ENCODE measurements around the gene C19orf25.

The C19orf25 gene

DNA sequence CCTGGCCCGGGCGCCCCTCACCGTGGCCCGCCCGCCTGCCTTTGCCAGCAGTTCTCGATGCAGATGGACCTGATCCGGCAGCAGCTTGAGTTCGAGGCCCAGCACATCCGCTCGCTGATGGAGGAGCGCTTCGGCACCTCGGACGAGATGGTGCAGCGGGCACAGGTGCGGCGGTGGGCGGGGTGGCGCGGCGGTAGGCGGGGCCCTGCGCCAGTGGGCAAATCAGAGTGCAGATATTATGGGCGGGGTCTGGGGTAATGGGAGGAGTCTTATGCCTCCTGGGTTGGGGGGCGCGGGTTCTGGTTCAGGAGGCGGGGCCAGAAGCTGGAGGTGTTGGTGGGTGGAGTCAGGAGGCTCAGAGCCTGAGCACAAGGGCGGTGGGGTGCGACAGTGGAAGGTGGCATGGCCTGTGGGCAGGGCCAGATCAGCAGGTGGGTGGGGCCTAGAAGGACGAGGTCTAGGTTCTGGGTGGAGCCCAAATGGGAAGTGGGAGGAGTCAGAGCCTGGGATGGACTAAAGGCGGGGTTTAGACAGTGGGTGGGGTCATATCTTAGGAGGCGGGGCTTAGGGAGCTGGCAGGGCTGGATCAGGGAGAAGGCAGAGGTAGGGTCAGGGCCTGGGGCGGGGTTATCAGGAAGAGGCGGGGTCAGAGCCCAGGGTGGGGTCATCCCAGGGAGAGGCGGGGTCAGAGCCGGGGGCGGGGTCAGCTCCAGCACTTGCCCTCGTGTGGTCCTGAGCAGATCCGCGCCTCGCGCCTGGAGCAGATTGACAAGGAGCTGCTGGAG is 23.5 kb downstream of the C19orf25 start:
- no peak for DNase-seq (ENCODE audit: extremely low read depth, low read depth)
- TF ChIP-seq, protein P1, sequence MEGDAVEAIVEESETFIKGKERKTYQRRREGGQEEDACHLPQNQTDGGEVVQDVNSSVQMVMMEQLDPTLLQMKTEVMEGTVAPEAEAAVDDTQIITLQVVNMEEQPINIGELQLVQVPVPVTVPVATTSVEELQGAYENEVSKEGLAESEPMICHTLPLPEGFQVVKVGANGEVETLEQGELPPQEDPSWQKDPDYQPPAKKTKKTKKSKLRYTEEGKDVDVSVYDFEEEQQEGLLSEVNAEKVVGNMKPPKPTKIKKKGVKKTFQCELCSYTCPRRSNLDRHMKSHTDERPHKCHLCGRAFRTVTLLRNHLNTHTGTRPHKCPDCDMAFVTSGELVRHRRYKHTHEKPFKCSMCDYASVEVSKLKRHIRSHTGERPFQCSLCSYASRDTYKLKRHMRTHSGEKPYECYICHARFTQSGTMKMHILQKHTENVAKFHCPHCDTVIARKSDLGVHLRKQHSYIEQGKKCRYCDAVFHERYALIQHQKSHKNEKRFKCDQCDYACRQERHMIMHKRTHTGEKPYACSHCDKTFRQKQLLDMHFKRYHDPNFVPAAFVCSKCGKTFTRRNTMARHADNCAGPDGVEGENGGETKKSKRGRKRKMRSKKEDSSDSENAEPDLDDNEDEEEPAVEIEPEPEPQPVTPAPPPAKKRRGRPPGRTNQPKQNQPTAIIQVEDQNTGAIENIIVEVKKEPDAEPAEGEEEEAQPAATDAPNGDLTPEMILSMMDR (IDR thresholded peaks at IDR 0.05; ENCODE audit: low read depth, low read length, missing control alignments): no peak
- H3K4me3 ChIP-seq (replicated peaks; ENCODE audit: low read depth, low read length): no peak overlapping the region

DNA sequence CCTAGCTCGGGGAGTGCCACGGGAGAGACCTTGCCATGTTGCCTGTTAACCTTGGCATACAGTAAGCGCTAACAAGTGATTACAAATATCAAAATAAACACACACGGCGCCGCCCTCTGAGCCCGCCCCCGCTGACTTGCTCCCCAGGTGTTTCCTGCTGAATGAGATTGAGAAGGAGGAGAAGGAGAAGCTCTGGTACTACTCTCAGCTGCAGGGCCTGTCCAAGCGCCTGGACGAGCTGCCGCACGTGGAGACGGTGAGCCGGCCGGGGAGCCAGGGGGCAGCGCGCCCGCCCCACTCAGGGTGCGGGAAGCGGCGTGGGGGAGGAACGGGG is 24.0 kb downstream of the C19orf25 start:
- no peak overlapping the region for H3K4me3 ChIP-seq (replicated peaks; ENCODE audit: low read depth, low read length)
- TF ChIP-seq, protein P1 (IDR thresholded peaks at IDR 0.05; ENCODE audit: low read depth, low read length, missing control alignments): no peak
- no peak for DNase-seq (ENCODE audit: extremely low read depth, low read depth)

DNA sequence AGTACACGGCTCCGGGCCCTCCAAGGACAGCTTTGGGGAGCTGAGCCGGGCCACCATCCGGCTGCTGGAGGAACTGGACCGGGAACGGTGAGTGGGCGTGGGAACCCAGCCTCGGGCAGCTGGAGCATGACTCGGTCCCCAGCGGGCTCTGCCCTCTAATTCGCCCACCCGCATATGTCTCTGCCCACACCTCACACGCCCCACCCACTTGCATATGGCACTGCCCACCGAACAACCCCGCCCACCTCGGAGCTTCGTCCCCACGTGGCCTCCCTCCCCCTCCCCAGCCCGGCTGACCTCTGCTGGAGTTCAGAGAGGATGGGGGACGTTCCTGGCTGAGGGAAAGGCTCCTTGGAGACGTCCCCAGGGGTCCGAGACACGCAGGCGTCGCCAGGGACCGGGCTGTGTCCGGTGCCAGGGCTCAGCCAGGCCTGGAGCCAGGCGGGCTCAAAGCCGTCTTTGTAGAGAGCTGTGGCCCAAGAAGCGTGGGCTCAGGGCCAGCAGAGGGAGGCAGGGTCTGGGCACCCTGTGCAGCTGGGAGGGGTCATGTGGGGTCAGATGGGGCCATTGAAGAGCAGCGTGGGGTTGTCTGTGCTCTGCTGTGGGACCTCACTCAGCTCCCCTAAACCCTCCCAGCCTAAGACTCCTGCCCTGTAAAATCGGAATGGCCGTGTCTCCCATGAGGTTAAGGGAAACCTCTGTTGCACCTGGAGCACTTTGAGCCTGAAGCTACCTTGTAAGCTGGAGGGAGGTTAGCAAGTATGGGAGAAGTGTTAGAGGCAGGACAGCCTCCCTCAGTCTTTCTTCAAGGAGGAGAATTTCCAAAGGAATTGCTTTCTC is 25.3 kb downstream of the C19orf25 start:
- no peak overlapping the region for H3K4me3 ChIP-seq (replicated peaks; ENCODE audit: low read depth, low read length)
- DNase-seq (ENCODE audit: extremely low read depth, low read depth): no peak
- TF ChIP-seq, protein P1 (IDR thresholded peaks at IDR 0.05; ENCODE audit: low read depth, low read length, missing control alignments): no peak

DNA sequence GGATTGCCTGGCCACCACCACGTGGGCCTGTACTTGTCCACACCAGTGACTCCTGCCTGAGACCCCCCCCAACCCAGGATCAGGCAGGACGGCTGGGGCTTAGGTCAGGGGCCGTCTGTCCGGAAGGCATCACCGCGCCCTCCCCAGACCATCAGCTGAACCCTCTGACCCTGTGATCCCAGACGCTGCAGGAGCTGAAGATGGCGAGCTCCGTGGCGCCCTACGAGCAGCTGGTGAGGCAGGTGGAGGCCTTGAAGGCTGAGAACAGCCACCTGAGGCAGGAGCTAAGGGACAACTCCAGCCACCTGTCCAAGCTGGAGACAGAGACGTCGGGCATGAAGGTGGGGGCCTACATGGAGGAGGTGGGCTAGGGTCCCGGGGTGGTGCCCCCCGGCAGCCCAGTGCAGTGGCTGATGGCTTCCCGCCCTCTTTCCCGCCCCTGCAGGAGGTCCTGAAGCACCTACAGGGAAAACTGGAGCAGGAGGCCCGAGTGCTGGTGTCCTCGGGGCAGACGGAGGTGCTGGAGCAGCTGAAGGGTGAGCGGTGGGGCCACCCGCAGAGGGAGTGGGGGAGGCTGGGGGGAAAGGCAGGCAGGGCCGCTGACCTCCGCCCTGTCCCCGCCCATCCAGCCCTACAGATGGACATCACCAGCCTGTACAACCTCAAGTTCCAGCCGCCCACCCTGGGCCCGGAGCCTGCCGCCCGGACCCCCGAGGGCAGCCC is 26.1 kb downstream of the C19orf25 start:
- DNase-seq (ENCODE audit: extremely low read depth, low read depth): no peak
- no peak overlapping the region for H3K4me3 ChIP-seq (replicated peaks; ENCODE audit: low read depth, low read length)
- TF ChIP-seq, protein P1 (IDR thresholded peaks at IDR 0.05; ENCODE audit: low read depth, low read length, missing control alignments): no peak

DNA sequence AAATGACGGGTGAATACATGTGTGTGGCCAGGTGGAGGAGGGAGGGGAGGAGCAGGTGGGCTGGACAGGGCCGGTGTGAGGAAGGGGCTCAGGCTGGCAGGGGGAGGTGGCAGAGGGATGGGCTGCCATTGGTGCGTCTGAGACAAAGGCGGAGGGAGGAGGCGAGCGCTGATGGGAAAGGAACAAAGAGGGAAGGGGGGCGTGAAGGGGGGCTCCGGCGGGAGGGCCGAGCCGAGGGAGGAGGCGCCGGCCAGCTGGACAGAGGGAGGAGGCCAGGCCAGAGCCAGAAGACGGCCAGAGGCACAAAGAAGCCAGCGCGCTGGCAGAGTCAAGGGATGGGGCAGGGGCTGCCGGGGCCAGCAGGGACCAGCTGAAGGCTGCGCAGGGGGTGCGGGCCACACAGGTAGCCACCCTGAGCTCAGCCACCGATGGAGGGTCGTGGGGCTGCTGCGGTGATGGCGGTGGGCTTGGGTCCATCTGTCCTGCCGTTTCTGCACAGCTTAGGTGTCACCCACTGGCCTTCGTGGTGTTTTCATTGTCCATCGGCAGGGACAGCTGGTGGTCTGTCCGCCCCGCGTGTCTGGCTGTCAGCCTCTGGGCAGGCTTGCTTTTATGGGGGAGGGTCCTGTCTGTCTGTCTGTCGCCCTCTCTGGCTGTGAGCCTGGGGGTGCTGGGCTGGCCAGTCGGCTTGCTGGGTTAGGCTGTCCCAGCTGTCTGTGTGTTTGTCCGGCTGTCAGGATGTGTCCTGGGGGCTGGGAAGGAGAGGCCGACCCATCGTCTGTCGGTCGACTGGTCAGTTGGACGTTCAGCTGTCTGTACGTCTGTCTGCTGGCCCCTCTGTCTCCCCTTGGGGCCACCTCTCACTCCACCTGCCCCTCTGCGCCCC is 26.9 kb downstream of the C19orf25 start:
- TF ChIP-seq, protein P1 (IDR thresholded peaks at IDR 0.05; ENCODE audit: low read depth, low read length, missing control alignments): no peak
- no peak overlapping the region for H3K4me3 ChIP-seq (replicated peaks; ENCODE audit: low read depth, low read length)
- no peak for DNase-seq (ENCODE audit: extremely low read depth, low read depth)
